ENCODE results near the gene NOTCH3.

The NOTCH3 gene

DNA sequence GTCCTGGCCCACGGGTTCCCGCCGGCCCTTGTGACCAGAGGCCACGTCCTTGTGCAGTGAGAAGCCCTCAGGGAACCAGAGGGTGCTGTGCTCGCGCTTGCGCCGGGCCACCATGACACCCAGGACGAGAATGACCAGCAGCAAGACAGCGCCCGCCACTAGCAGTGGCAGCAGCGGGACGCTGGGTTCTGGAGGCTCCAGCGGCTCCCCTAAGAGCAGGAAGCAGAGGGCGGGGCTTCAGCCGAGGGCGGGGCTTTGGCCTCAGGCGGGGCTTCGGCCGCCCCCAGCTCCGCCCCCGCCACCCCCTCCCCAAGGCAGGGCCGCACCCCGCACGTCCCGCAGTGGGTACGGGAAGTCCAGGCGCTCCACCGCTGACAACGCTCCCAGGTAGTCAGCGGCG, 30.4 kb downstream of the NOTCH3 start:
- Mint-ChIP-seq H3K9me3 (no peaks in the 10 kb centered on the region), H3K4me1 (no peaks in the 10 kb centered on the region), H3K36me3 (ENCODE audit: low read depth) (no peaks in the 10 kb centered on the region), H3K27ac (no peak overlapping the region), H3K4me3 (no peak overlapping the region), H3K27me3 (peaks cover 3% of the 10 kb centered on the region)
- no peak for DNase-seq
- no peak for ATAC-seq

DNA sequence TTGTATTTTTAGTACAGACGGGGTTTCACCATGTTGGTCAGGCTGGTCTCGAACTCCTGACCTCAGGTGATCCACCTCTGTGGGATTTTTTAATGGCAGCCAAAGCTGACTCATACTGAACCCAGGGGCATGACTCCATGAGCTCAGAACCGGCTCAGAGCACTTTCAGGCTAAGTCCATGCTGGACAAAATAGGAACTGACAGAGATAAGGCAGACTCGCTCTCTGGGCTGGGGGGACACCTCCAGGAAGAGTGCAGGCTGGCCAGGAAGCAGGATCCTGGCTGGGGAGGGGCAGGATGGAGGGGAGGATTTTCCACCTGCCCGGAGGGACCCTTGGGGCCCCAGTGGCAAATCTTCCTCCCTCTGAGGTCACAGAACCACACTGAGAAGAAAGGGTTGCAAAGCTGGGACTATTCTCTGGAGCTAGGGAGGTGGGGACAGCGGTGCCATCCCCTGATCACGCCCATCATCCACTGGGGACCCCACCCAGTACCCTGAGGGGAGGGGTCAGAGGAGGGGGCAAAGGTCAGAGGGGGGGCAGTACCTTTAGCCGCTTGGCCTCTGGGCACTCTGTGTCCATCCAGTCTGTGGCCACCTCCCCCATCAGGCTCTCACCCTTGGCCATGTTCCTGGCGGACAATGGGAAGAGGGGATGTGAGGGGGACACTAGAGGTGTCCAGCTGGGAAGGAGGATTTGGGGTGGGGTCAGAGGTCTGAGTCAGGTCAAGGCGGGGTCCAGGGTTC, 31.1 kb downstream of the NOTCH3 start:
- H3K27me3 Mint-ChIP-seq: peaks cover 3% of the 10 kb centered on the region
- H3K27ac Mint-ChIP-seq: no peak overlapping the region
- H3K4me3 Mint-ChIP-seq: no peak overlapping the region
- H3K4me1 Mint-ChIP-seq: no peaks in the 10 kb centered on the region
- no peak for DNase-seq
- H3K36me3 Mint-ChIP-seq (ENCODE audit: low read depth): no peaks in the 10 kb centered on the region
- no peaks in the 10 kb centered on the region for H3K9me3 Mint-ChIP-seq
- ATAC-seq: no peak

DNA sequence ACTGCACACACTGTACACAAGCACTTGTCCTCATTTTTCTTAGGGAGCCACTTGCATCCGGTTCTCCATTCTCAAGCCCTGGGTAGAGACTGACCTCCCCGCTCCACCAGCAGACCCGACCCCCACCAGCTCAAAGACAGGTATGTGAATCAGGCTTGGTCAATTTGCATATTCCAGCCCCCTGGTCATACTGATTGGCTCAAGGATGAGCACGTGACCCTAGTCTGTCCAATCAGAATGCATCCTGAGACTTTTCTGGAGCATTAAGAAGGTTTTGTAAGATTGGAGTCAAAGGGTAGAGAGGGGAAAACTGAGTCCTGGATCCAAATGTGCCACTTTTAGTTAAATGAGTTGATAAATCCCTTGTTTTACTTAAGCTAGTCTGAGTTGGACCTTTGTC, 34.1 kb downstream of the NOTCH3 start:
- Mint-ChIP-seq H3K27me3 (no peaks in the 10 kb centered on the region), H3K4me1 (no peaks in the 10 kb centered on the region), H3K4me3 (no peak overlapping the region), H3K9me3 (no peaks in the 10 kb centered on the region), H3K27ac (no peak overlapping the region), H3K36me3 (ENCODE audit: low read depth) (no peaks in the 10 kb centered on the region)
- ATAC-seq (no peak), DNase-seq (no peak)

DNA sequence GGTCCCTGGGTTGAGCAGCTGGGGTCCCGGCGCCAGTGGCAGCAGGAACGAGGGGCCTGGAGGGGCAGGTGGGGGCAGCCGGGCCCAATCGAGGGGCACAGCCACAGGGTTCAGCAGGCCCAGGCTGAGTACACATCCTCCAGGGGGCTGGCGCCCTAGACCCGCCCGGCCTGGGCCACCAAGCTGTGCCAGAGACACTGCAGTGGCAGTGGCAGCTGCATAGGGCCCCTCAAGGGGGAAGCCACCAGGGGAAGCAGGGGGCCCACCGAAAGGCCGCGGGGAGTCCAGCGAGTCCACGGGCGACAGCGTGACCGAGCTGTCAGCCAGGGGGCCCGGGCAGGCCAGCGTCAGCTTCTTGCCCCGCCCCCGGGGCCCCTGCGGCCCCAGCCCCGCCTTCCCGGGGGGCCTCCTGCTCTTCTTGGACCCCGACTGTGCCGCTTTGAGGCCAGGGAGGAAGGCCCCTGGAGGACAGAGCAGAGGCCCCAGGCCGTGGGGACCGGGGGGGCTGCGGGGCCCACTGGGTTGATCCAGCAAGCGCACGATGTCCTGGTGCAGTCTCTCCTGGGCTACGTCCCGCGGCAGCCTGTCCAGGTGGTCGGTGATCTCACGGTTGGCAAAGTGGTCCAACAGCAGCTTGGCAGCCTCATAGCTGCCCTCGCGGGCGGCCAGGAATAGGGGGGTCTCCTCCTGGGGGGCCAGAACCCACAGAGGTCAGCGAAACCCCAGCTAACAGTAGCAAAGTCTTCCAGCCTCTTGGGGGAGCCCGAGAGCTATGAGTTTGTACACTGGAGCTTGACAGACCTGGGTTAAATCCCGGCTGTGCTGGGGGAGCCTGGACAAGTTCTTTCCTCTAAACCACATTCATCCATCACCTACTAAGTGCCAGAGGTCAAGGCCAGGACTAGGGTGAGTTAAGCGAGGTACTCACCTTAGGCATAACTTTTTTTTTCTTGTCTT, 39.5 kb downstream of the NOTCH3 start:
- no peak for DNase-seq
- no peak overlapping the region for H3K4me3 Mint-ChIP-seq
- H3K9me3 Mint-ChIP-seq: peaks cover 7% of the 10 kb centered on the region
- no peak for ATAC-seq
- no peak overlapping the region for H3K27ac Mint-ChIP-seq
- no peaks in the 10 kb centered on the region for H3K36me3 Mint-ChIP-seq (ENCODE audit: low read depth)
- H3K4me1 Mint-ChIP-seq: no peaks in the 10 kb centered on the region
- H3K27me3 Mint-ChIP-seq: no peaks in the 10 kb centered on the region

DNA sequence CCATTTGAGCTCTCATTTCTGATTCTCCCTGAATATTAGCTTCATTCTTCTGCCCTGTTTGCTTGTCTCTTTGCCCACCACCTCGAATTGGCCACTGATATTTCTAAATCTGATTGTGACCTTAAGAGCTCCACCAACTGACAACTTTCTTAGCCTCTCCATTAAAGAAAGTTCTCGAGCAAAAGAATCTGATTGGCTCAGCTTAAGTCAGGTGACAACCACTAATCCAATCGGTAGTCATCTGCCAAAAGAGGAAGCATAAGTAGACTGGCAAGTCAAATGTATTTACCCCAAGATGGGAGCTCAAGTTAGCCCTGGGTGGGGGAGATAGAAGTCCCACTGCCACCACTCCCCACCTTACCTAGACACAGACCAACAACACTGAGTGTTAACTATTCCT, 41.5 kb downstream of the NOTCH3 start:
- DNase-seq (no peak), ATAC-seq (no peak)
- H3K27me3 Mint-ChIP-seq: peaks cover 4% of the 10 kb centered on the region
- H3K36me3 Mint-ChIP-seq (ENCODE audit: low read depth): no peaks in the 10 kb centered on the region
- peaks cover 10% of the 10 kb centered on the region for H3K9me3 Mint-ChIP-seq
- no peak overlapping the region for H3K27ac Mint-ChIP-seq
- no peak overlapping the region for H3K4me3 Mint-ChIP-seq
- H3K4me1 Mint-ChIP-seq: no peaks in the 10 kb centered on the region

DNA sequence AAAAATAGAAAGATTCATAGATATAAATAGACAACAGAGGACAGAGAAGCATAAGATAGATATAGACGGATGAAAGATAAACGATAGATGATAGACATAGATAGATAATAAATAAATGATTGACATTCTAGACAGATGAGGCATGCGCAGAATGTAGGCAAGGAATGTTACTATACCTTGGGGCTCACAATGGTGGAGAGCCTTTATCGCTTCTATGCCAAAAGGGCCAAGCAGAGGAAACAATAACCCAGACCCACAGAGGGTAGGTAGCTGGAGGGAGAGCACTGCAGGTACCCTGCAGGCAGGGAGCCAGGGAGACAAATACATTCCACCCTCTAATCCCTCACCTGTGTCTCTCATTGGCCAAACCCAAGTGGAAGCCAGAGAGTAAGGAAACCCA, 44.4 kb downstream of the NOTCH3 start:
- H3K4me1 Mint-ChIP-seq: no peaks in the 10 kb centered on the region
- ATAC-seq (no peak), DNase-seq (no peak)
- peaks cover 12% of the 10 kb centered on the region for H3K9me3 Mint-ChIP-seq
- no peak overlapping the region for H3K4me3 Mint-ChIP-seq
- no peaks in the 10 kb centered on the region for H3K36me3 Mint-ChIP-seq (ENCODE audit: low read depth)
- no peak overlapping the region for H3K27ac Mint-ChIP-seq
- peaks cover 7% of the 10 kb centered on the region for H3K27me3 Mint-ChIP-seq

DNA sequence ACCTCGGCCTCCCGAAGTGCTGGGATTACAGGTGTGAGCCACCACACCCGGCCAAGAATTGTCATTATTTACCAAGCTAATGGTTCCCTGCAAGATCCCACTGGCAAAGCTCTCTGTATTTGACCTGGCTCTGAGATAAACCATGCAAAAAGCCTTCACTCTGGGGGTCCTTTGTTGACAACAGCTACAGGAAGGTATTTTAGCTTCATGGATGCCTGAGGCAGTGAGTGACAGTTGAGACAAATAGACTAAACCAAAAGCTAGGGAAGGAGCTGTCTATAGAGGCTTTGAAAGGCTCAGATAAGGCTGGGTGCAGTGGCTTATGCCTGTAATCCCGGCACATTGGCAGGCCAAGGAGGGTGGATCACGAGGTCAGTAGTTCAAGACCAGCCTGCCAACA, 45.5 kb downstream of the NOTCH3 start:
- no peaks in the 10 kb centered on the region for H3K36me3 Mint-ChIP-seq (ENCODE audit: low read depth)
- no peak overlapping the region for H3K4me3 Mint-ChIP-seq
- H3K9me3 Mint-ChIP-seq: peaks cover 12% of the 10 kb centered on the region
- H3K4me1 Mint-ChIP-seq: peaks cover 2% of the 10 kb centered on the region
- no peak for ATAC-seq
- DNase-seq: no peak
- no peak overlapping the region for H3K27ac Mint-ChIP-seq
- peaks cover 7% of the 10 kb centered on the region for H3K27me3 Mint-ChIP-seq

DNA sequence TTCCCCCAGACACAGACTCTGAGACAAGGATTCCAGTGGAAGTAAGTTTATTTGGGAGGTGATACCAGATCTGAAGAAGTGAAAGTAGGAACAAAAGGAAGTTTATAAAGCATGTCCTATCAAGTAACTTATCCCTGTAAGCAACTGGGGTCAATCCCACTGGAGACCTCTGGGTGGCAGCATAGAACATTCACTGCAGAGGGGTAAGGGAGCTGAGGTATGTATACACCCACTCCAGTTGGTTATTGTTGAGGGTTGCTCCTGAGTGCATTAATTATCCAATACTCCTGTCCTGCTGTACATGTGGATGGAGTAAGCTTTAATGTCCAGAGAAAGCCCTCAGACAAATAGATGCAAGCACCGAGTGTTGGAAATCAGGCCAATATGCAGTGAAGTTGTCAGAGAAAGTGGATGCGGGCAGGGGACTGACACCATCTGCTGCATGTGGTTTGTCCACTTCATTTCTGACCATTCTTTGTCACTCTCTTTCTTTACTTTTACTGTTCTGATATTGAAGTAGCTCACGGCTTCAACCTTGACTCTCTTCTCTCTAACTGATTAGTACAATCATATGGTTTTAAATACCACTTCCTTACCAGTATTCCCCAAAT, 46.7 kb downstream of the NOTCH3 start:
- H3K27ac Mint-ChIP-seq: no peak overlapping the region
- DNase-seq: peak; percentile 52
- peaks cover 2% of the 10 kb centered on the region for H3K4me1 Mint-ChIP-seq
- H3K4me3 Mint-ChIP-seq: no peak overlapping the region
- no peaks in the 10 kb centered on the region for H3K36me3 Mint-ChIP-seq (ENCODE audit: low read depth)
- H3K9me3 Mint-ChIP-seq: peaks cover 9% of the 10 kb centered on the region
- peaks cover 7% of the 10 kb centered on the region for H3K27me3 Mint-ChIP-seq
- no peak for ATAC-seq

DNA sequence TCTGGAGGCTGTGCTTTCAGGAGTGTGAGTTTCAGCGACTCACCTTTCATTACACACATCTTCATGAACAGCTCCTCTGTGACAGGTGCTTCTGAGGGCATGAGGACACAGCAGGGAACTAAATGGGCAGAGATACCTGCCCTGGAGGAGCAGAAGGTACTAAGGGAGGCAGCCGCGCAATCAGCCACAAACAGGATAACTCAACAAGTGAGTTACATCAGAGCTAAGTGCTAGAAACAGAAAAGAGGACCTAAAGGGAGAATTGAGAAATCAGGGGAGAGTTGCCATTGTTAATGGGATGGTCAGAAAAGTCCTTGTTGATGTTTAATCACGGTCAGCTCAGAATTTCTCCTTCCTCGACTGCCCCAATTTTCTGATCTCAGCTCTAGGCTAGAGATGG, 51.1 kb downstream of the NOTCH3 start:
- Mint-ChIP-seq H3K27me3 (peaks cover 3% of the 10 kb centered on the region), H3K4me3 (no peak overlapping the region), H3K36me3 (ENCODE audit: low read depth) (no peaks in the 10 kb centered on the region), H3K4me1 (peaks cover 2% of the 10 kb centered on the region), H3K9me3 (peaks cover 5% of the 10 kb centered on the region), H3K27ac (no peak overlapping the region)
- DNase-seq (no peak), ATAC-seq (no peak)

DNA sequence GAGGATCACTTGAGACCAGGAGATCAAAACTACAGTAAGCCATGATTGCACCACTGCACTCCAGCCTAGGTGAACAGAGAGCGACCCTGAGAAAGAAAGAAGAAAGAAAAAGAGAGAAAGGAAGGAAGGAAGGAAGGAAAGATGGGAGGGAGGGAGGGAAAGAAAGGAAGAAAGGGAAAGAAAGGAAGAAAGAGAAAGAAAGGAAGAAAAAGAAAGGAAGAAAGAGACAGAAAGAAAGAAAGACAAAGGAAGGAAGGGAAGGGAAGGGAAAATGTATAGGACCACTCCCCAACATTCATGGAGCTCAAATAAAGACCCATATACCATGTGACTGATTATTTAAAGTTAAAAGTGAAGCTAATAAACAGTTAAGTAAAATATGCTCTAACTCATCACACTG, 53.7 kb downstream of the NOTCH3 start:
- no peaks in the 10 kb centered on the region for H3K9me3 Mint-ChIP-seq

DNA sequence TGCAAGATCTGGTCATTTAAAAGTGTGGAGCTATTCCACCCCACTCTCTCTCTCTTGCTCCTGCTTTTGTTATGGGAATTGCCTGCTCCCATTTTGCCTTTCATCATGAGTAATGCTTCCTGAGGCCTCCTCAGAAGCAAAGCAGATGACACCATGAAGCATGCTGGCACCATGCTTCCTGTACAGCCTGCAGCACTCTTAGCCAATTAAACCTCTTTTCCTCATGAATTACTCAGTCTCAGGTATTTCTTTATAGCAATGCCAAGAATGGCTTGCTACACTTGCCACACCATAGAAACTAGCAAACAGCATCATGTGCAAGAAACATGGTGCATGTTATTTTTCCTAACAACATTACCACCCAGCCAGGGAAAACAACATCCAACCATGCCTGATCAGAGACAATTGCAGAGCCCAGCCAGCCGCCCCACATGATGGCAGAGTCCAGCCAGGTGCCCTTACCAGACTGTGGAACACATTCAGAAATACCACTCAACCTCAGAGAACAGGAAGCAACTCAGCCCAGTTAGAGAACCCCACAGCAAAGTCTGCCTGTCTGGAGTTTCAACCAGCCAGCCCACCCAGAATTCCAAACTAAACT, 56.6 kb downstream of the NOTCH3 start:
- no peaks in the 10 kb centered on the region for H3K4me1 Mint-ChIP-seq
- peaks cover 4% of the 10 kb centered on the region for H3K9me3 Mint-ChIP-seq
- H3K36me3 Mint-ChIP-seq (ENCODE audit: low read depth): no peaks in the 10 kb centered on the region
- no peaks in the 10 kb centered on the region for H3K27me3 Mint-ChIP-seq
- no peak overlapping the region for H3K27ac Mint-ChIP-seq
- no peak for DNase-seq
- no peak for ATAC-seq
- H3K4me3 Mint-ChIP-seq: no peak overlapping the region

More for the DNA sequence above, 53.7 kb downstream of the NOTCH3 start:
- Mint-ChIP-seq H3K27ac (no peak overlapping the region), H3K36me3 (ENCODE audit: low read depth) (no peaks in the 10 kb centered on the region), H3K4me1 (peaks cover 2% of the 10 kb centered on the region), H3K4me3 (no peak overlapping the region), H3K27me3 (no peaks in the 10 kb centered on the region)
- ATAC-seq (no peak), DNase-seq (no peak)

DNA sequence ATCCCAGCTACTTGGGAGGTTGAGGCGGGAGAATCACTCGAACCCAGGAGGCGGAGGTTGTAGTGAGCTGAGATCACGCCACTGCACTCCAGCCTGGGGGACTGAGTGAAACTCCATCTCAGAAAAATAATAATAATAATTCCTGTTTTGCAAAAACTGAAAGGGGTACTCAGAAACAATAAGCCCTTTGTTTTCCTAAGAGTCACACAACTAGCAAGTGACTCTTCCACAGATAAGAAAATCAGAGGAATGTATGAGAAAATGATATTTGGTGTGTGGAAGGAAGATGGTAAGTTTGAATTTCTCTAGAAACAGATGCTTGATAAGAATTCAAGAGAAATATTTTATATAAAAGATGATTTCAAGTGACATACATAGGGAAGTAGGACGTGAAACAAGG, 58.5 kb downstream of the NOTCH3 start:
- DNase-seq: no peak
- Mint-ChIP-seq H3K4me1 (no peaks in the 10 kb centered on the region), H3K27me3 (no peaks in the 10 kb centered on the region), H3K36me3 (ENCODE audit: low read depth) (no peaks in the 10 kb centered on the region), H3K4me3 (no peak overlapping the region), H3K9me3 (peaks cover 10% of the 10 kb centered on the region), H3K27ac (no peak overlapping the region)
- no peak for ATAC-seq

DNA sequence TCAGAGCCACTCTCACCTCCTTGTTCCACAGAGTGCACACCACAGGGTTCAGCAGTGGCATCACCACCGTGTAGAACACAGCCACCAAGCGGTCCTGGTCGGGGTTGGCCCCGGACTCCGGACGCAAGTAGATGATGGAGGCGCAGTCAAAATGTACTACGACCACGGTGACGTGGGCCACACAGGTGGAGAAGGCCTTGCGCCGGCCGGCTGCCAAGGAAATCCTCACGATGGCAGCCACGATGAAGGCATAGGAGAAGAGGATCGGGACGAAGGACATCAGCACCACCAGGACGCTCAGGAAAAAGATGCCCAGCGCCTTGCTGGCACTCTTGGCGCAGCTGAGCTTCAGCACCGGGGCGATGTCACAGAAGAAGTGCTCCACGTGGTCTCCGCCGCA, 59.7 kb downstream of the NOTCH3 start:
- DNase-seq: no peak
- Mint-ChIP-seq H3K27ac (no peak overlapping the region), H3K4me3 (no peak overlapping the region), H3K36me3 (ENCODE audit: low read depth) (no peaks in the 10 kb centered on the region), H3K27me3 (no peaks in the 10 kb centered on the region), H3K4me1 (peaks cover 4% of the 10 kb centered on the region), H3K9me3 (peaks cover 10% of the 10 kb centered on the region)
- no peak for ATAC-seq

DNA sequence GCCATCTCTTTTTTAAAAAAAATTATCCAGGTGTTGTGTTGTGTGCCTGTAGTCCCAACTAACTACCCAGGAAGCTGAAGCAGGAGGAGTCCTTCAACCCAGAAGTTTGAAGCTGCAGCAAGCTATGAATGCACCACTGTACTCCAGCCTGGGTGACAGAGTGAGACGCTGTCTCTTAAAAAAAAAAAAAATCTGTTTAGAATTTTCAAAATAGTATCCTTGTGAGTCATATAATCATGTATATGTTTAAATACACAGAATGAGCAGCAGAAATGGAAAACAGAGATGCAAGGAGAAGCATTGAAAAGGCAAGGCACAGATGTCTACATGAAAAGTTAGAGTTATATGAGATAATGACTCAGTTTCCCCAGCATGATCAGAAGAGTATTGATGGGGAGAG, 62.4 kb downstream of the NOTCH3 start:
- no peaks in the 10 kb centered on the region for H3K27me3 Mint-ChIP-seq
- DNase-seq: no peak

More for the DNA sequence above, 62.4 kb downstream of the NOTCH3 start:
- Mint-ChIP-seq H3K9me3 (peaks cover 10% of the 10 kb centered on the region), H3K4me3 (no peak overlapping the region), H3K27ac (no peak overlapping the region), H3K36me3 (ENCODE audit: low read depth) (no peaks in the 10 kb centered on the region), H3K4me1 (peaks cover 4% of the 10 kb centered on the region)
- no peak for ATAC-seq

All from activated naive CD8-positive, alpha-beta T cell treated with anti-CD3 and anti-CD28 coated beads, Interleukin-2, amount 50 U/mL, for 24 hours (primary cell).